RWPE2 (cell line): Measurements from ENCODE around the gene LRP1.

Experiments used
- ATAC-seq: fragments of 200-7000 bp; cut with Tn5 transposase; 3 replicates; pipeline ENCODE4 v1.9.1; 2021; ENCODE audit warnings: low read depth
- DNase-seq: peaks from one replicate; pipeline ENCODE4 v3.0.0-alpha.2; 2020; ENCODE audit warnings: low spot score
- H3K27ac ChIP-seq: fragments of 450-650 bp; 2 replicates; pipeline ENCODE4 v1.5.1; 2017; ENCODE audit warnings: mild to moderate bottlenecking; ENCODE audit not compliant: poor library complexity, severe bottlenecking
- H3K27me3 ChIP-seq: fragments of 250-450 bp; sonication (Bioruptor Pico); 2 replicates; pipeline ENCODE4 v1.5.1; 2021; ENCODE audit warnings: mild to moderate bottlenecking, moderate library complexity; ENCODE audit not compliant: insufficient read depth, poor library complexity, severe bottlenecking
- H3K36me3 ChIP-seq: fragments of 250-450 bp; sonication (Bioruptor Pico); 2 replicates; pipeline ENCODE4 v1.5.1; 2020; ENCODE audit warnings: low read depth, mild to moderate bottlenecking, moderate library complexity
- H3K4me1 ChIP-seq: fragments of 250-450 bp; sonication (Bioruptor Pico); 2 replicates; pipeline ENCODE4 v1.5.1; 2021; ENCODE audit warnings: mild to moderate bottlenecking, moderate library complexity; ENCODE audit not compliant: insufficient read depth, poor library complexity, severe bottlenecking
- H3K4me3 ChIP-seq: fragments of 250-450 bp; sonication (Bioruptor Pico); 2 replicates; pipeline ENCODE4 v1.5.1; 2021; ENCODE audit warnings: mild to moderate bottlenecking, moderate library complexity; ENCODE audit not compliant: severe bottlenecking
- H3K9me3 ChIP-seq: fragments of 250-450 bp; sonication (Bioruptor Pico); 2 replicates; pipeline ENCODE4 v1.5.1; 2021; ENCODE audit warnings: mild to moderate bottlenecking, moderate library complexity; ENCODE audit not compliant: severe bottlenecking
- TF ChIP-seq, protein P1 (sequence below): fragments of 450-650 bp; IDR thresholded peaks from one replicate; pipeline ENCODE4 v1.5.1; 2017; ENCODE audit warnings: mild to moderate bottlenecking, moderate library complexity; ENCODE audit not compliant: poor library complexity, severe bottlenecking

Gene LRP1

GRCh38 chr12:57094208-57095160, 33.8 kb upstream of the LRP1 start:
- no peaks in the 10 kb centered on the region for H3K27me3 ChIP-seq
- H3K27ac ChIP-seq: peak overlapping the region; percentile 61
- H3K9me3 ChIP-seq: no peaks in the 10 kb centered on the region
- peaks cover 20% of the 10 kb centered on the region for H3K4me1 ChIP-seq
- H3K36me3 ChIP-seq: peaks cover 62% of the 10 kb centered on the region
- DNase-seq (no peak), ATAC-seq (no peak)
- TF ChIP-seq, protein P1, sequence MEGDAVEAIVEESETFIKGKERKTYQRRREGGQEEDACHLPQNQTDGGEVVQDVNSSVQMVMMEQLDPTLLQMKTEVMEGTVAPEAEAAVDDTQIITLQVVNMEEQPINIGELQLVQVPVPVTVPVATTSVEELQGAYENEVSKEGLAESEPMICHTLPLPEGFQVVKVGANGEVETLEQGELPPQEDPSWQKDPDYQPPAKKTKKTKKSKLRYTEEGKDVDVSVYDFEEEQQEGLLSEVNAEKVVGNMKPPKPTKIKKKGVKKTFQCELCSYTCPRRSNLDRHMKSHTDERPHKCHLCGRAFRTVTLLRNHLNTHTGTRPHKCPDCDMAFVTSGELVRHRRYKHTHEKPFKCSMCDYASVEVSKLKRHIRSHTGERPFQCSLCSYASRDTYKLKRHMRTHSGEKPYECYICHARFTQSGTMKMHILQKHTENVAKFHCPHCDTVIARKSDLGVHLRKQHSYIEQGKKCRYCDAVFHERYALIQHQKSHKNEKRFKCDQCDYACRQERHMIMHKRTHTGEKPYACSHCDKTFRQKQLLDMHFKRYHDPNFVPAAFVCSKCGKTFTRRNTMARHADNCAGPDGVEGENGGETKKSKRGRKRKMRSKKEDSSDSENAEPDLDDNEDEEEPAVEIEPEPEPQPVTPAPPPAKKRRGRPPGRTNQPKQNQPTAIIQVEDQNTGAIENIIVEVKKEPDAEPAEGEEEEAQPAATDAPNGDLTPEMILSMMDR: no peak
- H3K4me3 ChIP-seq: no peak overlapping the region

- peaks cover 20% of the 10 kb centered on the region for H3K4me1 ChIP-seq
- no peaks in the 10 kb centered on the region for H3K9me3 ChIP-seq
- no peaks in the 10 kb centered on the region for H3K27me3 ChIP-seq
- no peak overlapping the region for H3K4me3 ChIP-seq
- H3K36me3 ChIP-seq: peaks cover 59% of the 10 kb centered on the region
- ATAC-seq: no peak
- no peak for DNase-seq
- peak overlapping the region; percentile 61 for H3K27ac ChIP-seq
- TF ChIP-seq, protein P1: no peak
Measured at GRCh38 chr12:57095440-57095839, 32.8 kb upstream of the LRP1 start.

DNA sequence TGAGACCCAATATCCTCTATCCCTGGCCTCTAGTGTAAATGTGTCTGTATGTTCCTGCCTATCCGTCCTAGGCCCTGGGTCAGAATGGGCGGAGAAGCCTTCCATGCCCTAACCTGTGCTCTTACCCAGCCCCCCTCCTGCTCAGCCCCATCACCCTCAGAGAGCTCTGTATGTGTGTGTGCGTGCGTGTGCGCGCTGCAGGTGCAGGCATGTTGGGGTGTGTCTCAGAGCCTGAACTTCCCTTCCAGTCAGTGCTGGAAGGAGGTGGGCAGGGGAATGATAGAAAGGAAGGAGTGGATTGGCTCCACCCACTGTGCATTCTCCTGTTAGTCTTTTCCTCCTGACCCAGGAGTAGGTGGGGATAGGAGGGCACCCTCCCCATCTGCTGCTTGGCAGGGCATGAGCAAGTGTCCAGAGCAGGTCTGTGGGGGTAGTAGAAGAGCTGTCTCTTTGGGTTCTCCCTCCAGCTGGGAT, 32.1 kb upstream of the LRP1 start:
- peak; percentile 87 for ATAC-seq
- Histone ChIP-seq H3K4me3 (no peak overlapping the region), H3K27ac (peak overlapping the region; percentile 61), H3K27me3 (no peaks in the 10 kb centered on the region), H3K36me3 (peaks cover 52% of the 10 kb centered on the region), H3K4me1 (peaks cover 20% of the 10 kb centered on the region), H3K9me3 (no peaks in the 10 kb centered on the region)
- TF ChIP-seq, protein P1: no peak
- peak; percentile 96 for DNase-seq

DNA sequence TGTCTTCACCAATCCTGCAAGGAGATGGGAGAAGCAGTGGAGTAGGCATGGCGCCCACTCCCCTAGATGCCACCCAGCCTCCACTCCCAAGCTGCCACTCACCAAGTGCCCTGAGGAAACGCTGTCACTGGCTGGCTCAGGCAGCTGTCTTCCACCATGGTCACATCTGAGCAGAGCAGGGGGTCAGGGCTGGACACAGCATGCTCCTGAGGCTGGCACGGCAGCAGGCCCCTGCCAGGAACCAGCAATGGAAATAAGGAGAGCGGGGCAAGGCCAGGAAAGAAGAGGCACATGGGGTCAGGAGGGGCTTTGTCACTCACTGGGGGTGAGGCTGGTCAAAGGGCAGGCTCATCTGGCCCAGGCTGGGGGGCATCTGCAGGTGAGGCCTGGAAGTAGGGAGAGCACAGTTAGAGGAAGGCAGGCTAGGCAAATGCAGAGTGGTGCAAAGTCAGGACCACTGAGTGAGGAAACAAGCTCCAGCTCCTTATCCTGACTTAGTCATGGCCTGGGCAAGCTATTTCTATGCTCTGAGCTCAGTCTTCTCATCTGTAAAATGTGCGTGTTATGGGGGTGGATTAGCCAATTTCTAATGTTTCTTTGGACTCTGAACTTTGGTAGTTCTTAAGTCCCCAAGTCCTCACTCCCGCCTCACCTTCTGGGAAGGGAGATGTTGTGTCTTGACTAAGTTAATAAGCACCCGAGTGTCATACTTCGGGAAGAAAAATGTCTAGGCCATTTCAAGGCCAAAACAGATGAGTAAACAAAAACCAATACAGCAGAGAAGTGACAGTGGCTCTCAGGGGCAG, 31.3 kb upstream of the LRP1 start:
- DNase-seq (no peak), ATAC-seq (no peak)
- Histone ChIP-seq H3K27me3 (no peaks in the 10 kb centered on the region), H3K27ac (peak overlapping the region; percentile 61), H3K4me1 (peaks cover 20% of the 10 kb centered on the region), H3K36me3 (peaks cover 49% of the 10 kb centered on the region), H3K4me3 (no peak overlapping the region), H3K9me3 (no peaks in the 10 kb centered on the region)
- TF ChIP-seq, protein P1: no peak
